ENCODE measurements around the gene AJAP1. TPM values are rescaled to one million over a fixed set of nuclear protein-coding genes. Genes with fewer than 3 reads are reported as not detected.

The AJAP1 gene
- total RNA-seq, 2 experiments from 2014 or later, result not detected

DNA sequence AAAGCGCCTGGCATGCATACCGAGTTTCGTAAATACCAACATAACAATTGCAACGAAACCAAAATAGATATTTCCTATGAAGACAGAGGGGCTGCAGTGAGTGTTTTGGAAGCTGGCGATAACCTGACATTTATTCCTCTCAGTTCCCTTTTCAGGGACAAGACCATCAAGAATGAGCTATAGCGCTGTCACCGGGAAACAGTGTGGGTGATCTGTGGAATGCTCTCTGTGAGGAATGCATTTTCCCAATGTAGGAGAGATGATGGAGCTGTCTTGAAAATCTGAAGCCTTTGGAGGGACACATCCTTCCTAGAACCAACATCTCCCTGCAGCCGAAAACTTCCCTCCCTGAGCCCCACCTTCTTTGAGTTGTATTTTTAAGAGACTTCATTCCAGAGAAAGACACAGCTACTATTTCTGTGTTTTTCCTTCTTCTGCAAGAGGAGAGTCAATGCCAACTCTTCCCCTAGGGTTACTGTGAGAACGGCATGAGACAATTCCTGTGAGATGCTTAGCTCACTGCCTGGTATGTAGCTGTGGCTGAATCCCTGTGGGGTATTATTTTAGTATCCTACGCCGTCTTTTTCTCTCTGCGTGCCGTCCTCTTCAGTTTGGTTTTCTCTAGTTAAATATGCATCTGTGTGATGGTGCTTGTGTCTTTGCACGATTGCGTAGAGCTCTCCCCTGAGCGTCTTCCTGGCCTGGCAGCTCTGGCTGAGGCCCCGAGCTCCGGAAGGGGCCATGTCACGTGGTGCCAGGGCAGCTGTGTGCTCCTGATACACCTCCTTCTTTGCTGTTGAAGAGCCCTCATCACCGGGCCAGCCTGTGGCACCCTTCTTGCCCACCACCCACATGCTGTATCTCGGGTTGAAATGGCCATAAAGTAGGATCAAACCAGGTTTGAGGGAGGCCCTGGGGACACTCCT is 45.2 kb downstream of the AJAP1 start:
- CTCF ChIA-PET, result interaction anchor here (0.7 kb wide), 1 partner anchor 129 kb away, joined by 4 read pairs; no protein-coding TSS in a partner anchor
- no peaks in the 10 kb centered on the region for H3K4me1 Mint-ChIP-seq
- no peaks in the 10 kb centered on the region for H3K27me3 Mint-ChIP-seq
- ATAC-seq, result no peak
- intact Hi-C loops (cut with DNase I, micrococcal nuclease), result no loop called here
- POLR2A ChIA-PET, result no interaction called here
- H3K36me3 Mint-ChIP-seq (ENCODE audit: low read depth), result no peaks in the 10 kb centered on the region
- no peaks in the 10 kb centered on the region for H3K9me3 Mint-ChIP-seq (ENCODE audit: low read depth)
- DNase-seq, result no peak
- H3K27ac Mint-ChIP-seq, result no peak overlapping the region
- no peak overlapping the region for H3K4me3 Mint-ChIP-seq

DNA sequence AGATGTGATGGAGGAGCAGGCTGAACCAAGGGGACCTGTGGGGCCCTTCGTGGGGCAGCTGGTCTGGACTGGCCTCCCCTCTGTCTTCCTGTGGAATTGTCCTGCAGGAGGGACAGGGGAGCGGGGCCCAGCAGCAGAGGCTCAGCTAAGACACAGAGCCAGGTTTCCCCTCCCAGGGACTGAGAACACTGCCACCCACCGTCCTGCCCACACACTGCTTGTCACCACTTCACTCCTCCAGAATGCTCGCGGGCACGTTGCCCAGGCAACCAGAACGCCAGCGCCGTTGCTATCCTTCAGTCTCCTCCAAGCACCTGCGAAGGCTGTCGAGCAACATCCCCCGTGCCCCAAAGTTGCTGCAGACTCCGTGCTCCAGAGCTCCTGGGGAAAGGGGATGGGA is 46.4 kb downstream of the AJAP1 start:
- H3K9me3 Mint-ChIP-seq (ENCODE audit: low read depth), result no peaks in the 10 kb centered on the region
- no peaks in the 10 kb centered on the region for H3K27me3 Mint-ChIP-seq
- no peak for DNase-seq
- H3K4me1 Mint-ChIP-seq, result no peaks in the 10 kb centered on the region
- CTCF ChIA-PET, result no interaction called here
- H3K27ac Mint-ChIP-seq, result no peak overlapping the region
- POLR2A ChIA-PET, result no interaction called here
- intact Hi-C loops (cut with DNase I, micrococcal nuclease), result no loop called here
- no peaks in the 10 kb centered on the region for H3K36me3 Mint-ChIP-seq (ENCODE audit: low read depth)
- no peak overlapping the region for H3K4me3 Mint-ChIP-seq
- ATAC-seq, result no peak

DNA sequence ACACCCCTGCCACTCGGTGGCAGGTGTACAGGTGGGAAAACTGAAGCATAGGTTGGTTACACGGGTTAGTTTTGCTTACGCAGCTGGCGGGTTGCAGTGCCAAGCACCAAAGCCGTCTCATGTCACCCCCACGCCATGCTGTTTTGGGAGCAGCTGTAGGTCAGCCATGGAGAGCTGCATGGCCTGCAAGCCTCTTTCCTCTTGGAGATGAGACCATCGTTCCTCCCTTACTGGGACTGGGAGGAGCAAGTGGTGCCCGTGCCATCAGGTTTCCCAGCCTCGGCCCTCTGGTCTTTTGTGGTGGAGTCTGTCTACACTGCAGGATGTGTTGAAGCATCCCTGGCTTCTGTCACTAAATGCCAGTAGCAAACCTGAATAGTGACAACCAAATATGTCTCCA is 46.9 kb downstream of the AJAP1 start:
- Mint-ChIP-seq H3K36me3 (ENCODE audit: low read depth) (no peaks in the 10 kb centered on the region), H3K4me1 (no peaks in the 10 kb centered on the region), H3K9me3 (ENCODE audit: low read depth) (no peaks in the 10 kb centered on the region), H3K27me3 (no peaks in the 10 kb centered on the region), H3K27ac (no peak overlapping the region), H3K4me3 (no peak overlapping the region)
- no peak for DNase-seq
- ChIA-PET CTCF (no interaction called here), POLR2A (no interaction called here)
- intact Hi-C loops (cut with DNase I, micrococcal nuclease), result no loop called here
- no peak for ATAC-seq

DNA sequence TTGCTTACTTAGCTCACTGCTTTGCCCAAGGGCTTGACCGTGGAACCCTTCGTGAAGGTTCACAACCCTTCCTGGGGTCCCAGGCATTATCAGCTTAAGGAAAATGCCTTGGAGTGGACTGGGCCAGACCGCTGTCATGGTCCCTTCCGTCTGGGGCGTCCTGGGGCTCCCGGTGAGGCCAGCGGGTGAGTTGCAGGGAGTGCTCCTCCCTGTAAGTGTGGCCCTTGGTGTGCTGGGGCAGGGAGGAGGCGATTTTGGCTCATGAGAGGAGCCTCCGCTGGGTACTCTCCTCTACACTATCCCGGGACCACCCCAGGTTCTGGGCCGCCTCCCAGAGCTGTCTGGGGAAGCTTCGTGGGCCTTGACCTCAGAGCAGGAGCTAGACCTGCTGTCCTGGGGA is 48.1 kb downstream of the AJAP1 start:
- ChIA-PET POLR2A (no interaction called here), CTCF (no interaction called here)
- Mint-ChIP-seq H3K27ac (no peak overlapping the region), H3K9me3 (ENCODE audit: low read depth) (no peaks in the 10 kb centered on the region), H3K4me3 (no peak overlapping the region), H3K4me1 (no peaks in the 10 kb centered on the region), H3K27me3 (no peaks in the 10 kb centered on the region), H3K36me3 (ENCODE audit: low read depth) (no peaks in the 10 kb centered on the region)
- intact Hi-C loops (cut with DNase I, micrococcal nuclease), result no loop called here
- DNase-seq (no peak), ATAC-seq (no peak)

DNA sequence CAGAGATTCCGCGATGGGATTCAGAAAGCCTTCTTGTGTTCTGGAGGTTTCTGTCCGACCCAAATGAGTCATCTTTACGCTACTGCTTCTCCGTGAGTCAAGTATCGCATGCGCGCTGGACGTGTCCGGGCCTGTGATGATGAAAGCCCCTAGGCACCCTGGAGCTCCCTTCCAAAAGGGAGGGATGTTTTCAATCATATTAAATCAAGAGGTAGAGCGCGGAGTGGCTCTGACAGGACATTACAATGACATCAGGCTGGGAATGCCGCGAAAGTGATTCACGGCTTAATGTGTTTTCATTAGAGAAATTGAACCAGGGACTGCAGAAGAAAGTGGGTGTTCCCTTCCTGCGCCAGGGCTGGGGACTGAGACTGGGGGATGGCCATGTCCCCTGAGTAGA is 48.5 kb downstream of the AJAP1 start:
- ATAC-seq (no peak), DNase-seq (no peak)
- no peaks in the 10 kb centered on the region for H3K9me3 Mint-ChIP-seq (ENCODE audit: low read depth)
- no peak overlapping the region for H3K27ac Mint-ChIP-seq
- H3K36me3 Mint-ChIP-seq (ENCODE audit: low read depth), result no peaks in the 10 kb centered on the region
- CTCF ChIA-PET, result no interaction called here
- POLR2A ChIA-PET, result no interaction called here
- H3K27me3 Mint-ChIP-seq, result no peaks in the 10 kb centered on the region
- intact Hi-C loops (cut with DNase I, micrococcal nuclease), result no loop called here
- H3K4me3 Mint-ChIP-seq, result no peak overlapping the region
- H3K4me1 Mint-ChIP-seq, result no peaks in the 10 kb centered on the region

DNA sequence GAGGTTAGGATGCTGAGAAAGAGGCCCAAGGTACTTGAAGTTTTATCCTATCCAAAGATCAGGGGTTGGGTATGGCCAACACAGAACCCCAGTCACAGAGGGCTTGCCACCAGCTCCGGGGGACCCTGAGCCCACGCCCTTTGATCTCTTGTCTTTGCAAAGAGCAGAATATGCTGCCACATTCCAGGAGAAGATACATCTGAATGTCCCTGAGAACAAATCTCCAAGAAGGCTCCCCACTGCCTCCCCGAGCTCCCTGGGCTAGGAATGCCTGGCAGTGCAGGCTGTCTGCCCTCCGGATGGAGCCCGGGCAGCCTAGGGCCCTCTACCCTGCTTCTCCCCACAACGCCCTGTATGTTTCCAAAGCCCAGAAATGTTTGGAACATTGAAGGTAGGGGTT is 49.2 kb downstream of the AJAP1 start:
- H3K27me3 Mint-ChIP-seq, result no peaks in the 10 kb centered on the region
- POLR2A ChIA-PET, result no interaction called here
- H3K4me3 Mint-ChIP-seq, result no peak overlapping the region
- H3K9me3 Mint-ChIP-seq (ENCODE audit: low read depth), result no peaks in the 10 kb centered on the region
- no peaks in the 10 kb centered on the region for H3K36me3 Mint-ChIP-seq (ENCODE audit: low read depth)
- DNase-seq, result no peak
- CTCF ChIA-PET, result no interaction called here
- no peak overlapping the region for H3K27ac Mint-ChIP-seq
- intact Hi-C loops (cut with DNase I, micrococcal nuclease), result no loop called here
- no peaks in the 10 kb centered on the region for H3K4me1 Mint-ChIP-seq
- no peak for ATAC-seq

DNA sequence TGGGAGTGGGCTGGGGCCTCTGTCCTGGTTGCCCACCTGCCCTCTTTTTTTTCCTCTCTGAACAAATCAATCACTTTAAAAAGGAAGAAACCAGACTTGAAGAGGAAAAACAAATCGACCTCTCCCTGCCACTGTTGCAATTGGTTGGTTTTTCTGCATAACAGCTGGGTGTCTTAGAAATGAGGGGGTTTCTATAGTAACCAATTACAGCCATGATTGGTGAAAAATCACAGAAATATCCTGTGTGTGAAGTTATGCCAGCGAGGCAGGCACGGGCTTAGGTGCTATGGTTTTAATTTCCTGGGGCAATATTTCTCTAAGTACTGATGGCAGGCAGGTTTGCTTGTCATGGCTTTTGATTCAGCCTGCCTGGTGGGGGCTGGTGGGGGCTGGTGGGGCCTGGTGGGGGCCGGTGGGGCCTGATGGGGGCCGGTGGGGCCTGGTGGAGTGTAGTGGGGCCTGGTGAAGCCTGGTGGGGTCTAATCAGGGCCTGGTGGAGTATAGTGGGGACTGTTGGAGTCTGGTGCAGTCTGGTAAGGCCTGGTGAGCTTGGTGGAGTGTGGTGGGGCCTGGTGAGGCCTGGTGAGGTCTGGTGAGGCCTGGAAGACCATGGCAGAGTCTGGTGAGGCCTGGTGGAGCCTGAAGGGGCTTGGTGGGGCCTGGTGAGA is 54.6 kb downstream of the AJAP1 start:
- H3K4me3 Mint-ChIP-seq, result no peak overlapping the region
- DNase-seq (no peak), ATAC-seq (no peak)
- H3K27me3 Mint-ChIP-seq, result peaks cover 13% of the 10 kb centered on the region
- H3K9me3 Mint-ChIP-seq (ENCODE audit: low read depth), result no peaks in the 10 kb centered on the region
- intact Hi-C loops (cut with DNase I, micrococcal nuclease), result no loop called here
- ChIA-PET CTCF (interaction anchor here (0.7 kb wide), 1 partner anchor 1262 kb away, joined by 3 read pairs; no protein-coding TSS in a partner anchor), POLR2A (no interaction called here)
- H3K27ac Mint-ChIP-seq, result no peak overlapping the region
- H3K4me1 Mint-ChIP-seq, result peaks cover 5% of the 10 kb centered on the region
- H3K36me3 Mint-ChIP-seq (ENCODE audit: low read depth), result no peaks in the 10 kb centered on the region

DNA sequence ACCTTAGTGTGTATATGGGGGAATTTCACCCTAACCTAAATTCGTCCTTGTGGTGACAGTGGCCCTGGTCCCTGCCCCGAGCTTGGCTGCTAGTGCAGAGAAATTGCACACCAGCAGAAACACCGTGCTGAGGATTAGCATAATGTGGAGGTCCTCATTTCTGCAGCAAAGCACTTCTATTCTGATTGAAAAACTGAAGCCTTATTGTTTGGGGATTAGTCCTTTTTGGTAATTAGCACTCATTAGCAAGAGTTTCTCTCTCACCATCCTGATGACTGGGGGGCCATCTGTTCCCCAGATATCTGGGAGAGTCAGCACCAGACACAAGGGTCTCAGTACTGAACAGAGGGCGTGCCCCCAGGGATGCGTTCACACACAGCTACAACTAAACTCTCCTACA is 55.2 kb downstream of the AJAP1 start:
- Mint-ChIP-seq H3K4me1 (peaks cover 5% of the 10 kb centered on the region), H3K27ac (no peak overlapping the region), H3K4me3 (no peak overlapping the region), H3K9me3 (ENCODE audit: low read depth) (no peaks in the 10 kb centered on the region), H3K36me3 (ENCODE audit: low read depth) (no peaks in the 10 kb centered on the region), H3K27me3 (peaks cover 13% of the 10 kb centered on the region)
- no peak for DNase-seq
- ChIA-PET CTCF (no interaction called here), POLR2A (no interaction called here)
- no peak for ATAC-seq
- intact Hi-C loops (cut with DNase I, micrococcal nuclease), result no loop called here

DNA sequence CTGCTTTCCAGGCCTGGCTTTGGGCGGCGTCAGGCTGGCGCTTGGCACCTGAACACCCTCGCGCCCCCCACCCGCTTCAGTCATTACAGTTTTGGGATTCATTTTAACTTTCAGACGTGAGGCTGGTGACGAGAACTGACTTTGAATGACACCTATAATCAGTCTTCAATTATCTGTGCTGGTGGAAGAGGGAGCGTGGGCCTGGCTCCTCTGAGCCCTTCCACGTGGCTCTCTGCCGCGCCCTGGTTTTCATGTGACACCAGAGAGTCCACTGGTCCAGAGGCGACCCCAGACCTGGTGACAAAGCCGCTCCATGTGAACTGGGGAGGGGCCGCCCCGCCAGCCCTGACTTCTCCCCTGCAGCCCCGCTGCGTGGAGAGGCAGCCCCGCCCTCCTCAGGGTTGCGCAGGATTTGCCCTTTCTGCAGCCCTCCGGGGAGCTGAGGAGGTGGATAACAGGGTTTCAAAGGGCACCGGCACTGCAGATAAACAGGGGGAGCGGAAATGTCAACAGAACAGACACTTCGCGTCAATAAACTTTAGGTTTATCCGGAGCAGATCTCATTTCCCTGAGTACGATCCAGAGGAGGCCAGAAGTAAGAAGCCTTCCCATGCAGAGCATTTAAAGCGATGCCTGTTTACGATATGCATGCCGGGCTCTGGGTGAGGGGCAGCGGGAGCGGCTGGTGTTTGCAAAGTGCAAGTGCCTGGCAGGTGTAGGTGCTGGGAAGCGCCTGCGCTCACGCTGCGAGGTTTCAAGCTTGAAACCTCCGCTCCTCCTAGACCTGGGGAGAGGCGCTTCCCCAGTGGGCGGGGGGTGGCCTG is 56.4 kb downstream of the AJAP1 start:
- no peak overlapping the region for H3K4me3 Mint-ChIP-seq
- no peak for ATAC-seq

DNA sequence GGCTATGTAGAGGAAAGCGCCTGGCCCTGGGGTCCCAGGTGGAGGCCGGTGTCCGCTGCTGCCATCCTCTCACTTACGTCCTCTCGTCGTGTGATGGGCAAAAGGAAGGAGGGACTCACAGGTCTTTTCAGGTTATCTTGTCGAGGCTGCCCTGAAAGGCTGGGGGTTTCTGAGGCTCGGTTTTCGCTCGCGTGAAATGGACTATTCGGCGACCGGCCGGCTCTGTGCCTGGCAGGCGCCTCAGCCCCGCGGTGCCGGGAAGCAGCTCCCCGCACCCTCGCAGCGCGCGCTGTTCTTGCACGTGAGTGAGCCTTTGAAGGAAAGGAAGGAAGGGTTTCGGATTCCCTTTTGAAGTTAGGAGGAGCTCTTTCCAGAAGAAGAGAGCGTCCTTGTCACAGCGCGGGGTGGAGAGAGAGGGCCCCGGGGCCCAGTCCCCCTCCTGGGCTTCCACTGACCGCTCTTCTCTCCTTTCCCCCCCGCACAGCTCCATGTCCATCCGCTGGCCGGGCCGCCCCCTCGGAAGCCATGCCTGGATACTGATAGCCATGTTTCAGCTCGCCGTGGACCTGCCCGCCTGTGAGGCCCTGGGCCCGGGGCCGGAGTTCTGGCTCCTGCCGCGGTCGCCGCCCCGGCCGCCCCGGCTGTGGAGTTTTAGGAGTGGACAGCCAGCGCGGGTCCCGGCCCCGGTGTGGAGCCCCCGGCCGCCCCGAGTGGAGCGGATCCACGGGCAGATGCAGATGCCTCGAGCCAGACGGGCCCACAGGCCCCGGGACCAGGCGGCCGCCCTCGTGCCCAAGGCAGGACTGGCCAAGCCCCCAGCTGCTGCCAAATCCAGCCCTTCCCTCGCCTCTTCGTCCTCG is 57.2 kb downstream of the AJAP1 start:
- CTCF ChIA-PET, result interaction anchor here (0.5 kb wide), 1 partner anchor 418 kb away, joined by 3 read pairs; no protein-coding TSS in a partner anchor
- H3K4me1 Mint-ChIP-seq, result peaks cover 5% of the 10 kb centered on the region
- H3K27ac Mint-ChIP-seq, result no peak overlapping the region
- ATAC-seq (no peak), DNase-seq (no peak)
- peaks cover 7% of the 10 kb centered on the region for H3K9me3 Mint-ChIP-seq (ENCODE audit: low read depth)
- H3K4me3 Mint-ChIP-seq, result no peak overlapping the region
- POLR2A ChIA-PET, result no interaction called here
- intact Hi-C loops (cut with DNase I, micrococcal nuclease), result no loop called here
- H3K36me3 Mint-ChIP-seq (ENCODE audit: low read depth), result no peaks in the 10 kb centered on the region
- peaks cover 16% of the 10 kb centered on the region for H3K27me3 Mint-ChIP-seq

More for the DNA sequence above, 56.4 kb downstream of the AJAP1 start:
- Mint-ChIP-seq H3K4me1 (peaks cover 5% of the 10 kb centered on the region), H3K36me3 (ENCODE audit: low read depth) (no peaks in the 10 kb centered on the region), H3K27ac (no peak overlapping the region), H3K9me3 (ENCODE audit: low read depth) (peaks cover 2% of the 10 kb centered on the region), H3K27me3 (peaks cover 13% of the 10 kb centered on the region)
- CTCF ChIA-PET, result interaction anchor here (0.5 kb wide), 1 partner anchor 417 kb away, joined by 3 read pairs; no protein-coding TSS in a partner anchor
- intact Hi-C loops (cut with DNase I, micrococcal nuclease), result no loop called here
- no peak for DNase-seq
- POLR2A ChIA-PET, result no interaction called here

DNA sequence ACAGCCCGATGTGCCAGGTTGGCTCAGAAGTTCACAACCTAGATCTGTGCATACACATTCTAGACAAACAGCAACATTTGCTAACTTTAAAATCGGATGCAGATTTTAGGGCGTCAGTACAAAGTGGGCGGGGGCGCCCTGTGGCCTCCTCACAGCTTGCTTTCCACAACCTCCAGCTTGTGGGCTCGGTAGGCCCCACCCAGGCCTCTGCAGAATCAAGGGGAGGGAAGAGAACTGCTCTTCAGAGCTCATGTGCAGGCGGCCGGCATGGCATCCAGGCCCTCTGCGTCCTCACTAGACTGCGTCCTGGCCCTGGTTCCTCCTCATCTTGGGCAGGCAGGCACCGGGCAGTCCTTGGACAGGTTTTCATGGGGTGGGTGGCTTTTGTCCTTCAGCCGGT is 59.3 kb downstream of the AJAP1 start:
- Mint-ChIP-seq H3K27me3 (peaks cover 16% of the 10 kb centered on the region), H3K36me3 (ENCODE audit: low read depth) (no peaks in the 10 kb centered on the region), H3K4me1 (peaks cover 5% of the 10 kb centered on the region), H3K27ac (no peak overlapping the region), H3K9me3 (ENCODE audit: low read depth) (peaks cover 7% of the 10 kb centered on the region), H3K4me3 (no peak overlapping the region)
- intact Hi-C loops (cut with DNase I, micrococcal nuclease), result no loop called here
- CTCF ChIA-PET, result no interaction called here
- POLR2A ChIA-PET, result no interaction called here
- no peak for ATAC-seq
- DNase-seq, result no peak

All from activated CD4-positive, alpha-beta T cell treated with anti-CD3 and anti-CD28 coated beads for 36 hours (primary cell).